Activated naive CD8-positive, alpha-beta T cell treated with anti-CD3 and anti-CD28 coated beads for 36 hours (primary cell): ENCODE data around the gene SLC16A3. TPM values are rescaled to one million over a fixed set of nuclear protein-coding genes. Genes with fewer than 3 reads are reported as not detected.
"Not testable (repeated sequence)": the region's sequence is repeated elsewhere in the genome, so short reads cannot be mapped to it uniquely, and the experiment has no call there.

ENCODE experiments used
- DNase-seq: peaks from one replicate; pipeline ENCODE4 v3.0.0; 2021
- H3K27ac Mint-ChIP-seq: one replicate; pipeline ENCODE4 v1.8.0; 2022; ENCODE audit warnings: mild to moderate bottlenecking, moderate library complexity, mixed read lengths
- H3K27me3 Mint-ChIP-seq: one replicate; pipeline ENCODE4 v1.8.0; 2022; ENCODE audit warnings: mild to moderate bottlenecking, mixed read lengths
- H3K36me3 Mint-ChIP-seq: one replicate; pipeline ENCODE4 v1.8.0; 2021; ENCODE audit warnings: mild to moderate bottlenecking, mixed read lengths
- H3K4me1 Mint-ChIP-seq: one replicate; pipeline ENCODE4 v1.8.0; 2021; ENCODE audit warnings: mixed read lengths
- H3K4me3 Mint-ChIP-seq: one replicate; pipeline ENCODE4 v1.8.0; 2022; ENCODE audit warnings: mild to moderate bottlenecking, moderate library complexity, mixed read lengths
- H3K9me3 Mint-ChIP-seq: one replicate; pipeline ENCODE4 v1.8.0; 2022; ENCODE audit warnings: mixed read lengths
- total RNA-seq, 2 experiments: library from RNA; stranded (reverse); gene quantifications; one replicate each; pipeline ENCODE4 v1.2.3, GENCODE V29; 2021

The SLC16A3 gene
- 10 to 100 TPM; 75.8 to 79.3 TPM for total RNA-seq

- peak; percentile 80 for DNase-seq
- peaks cover 5% of the 10 kb centered on the region for H3K4me1 Mint-ChIP-seq
- H3K27ac Mint-ChIP-seq = peak within 1 kb of the TSS; percentile 79
- no peaks in the 10 kb centered on the region for H3K27me3 Mint-ChIP-seq
- H3K4me3 Mint-ChIP-seq = peak within 1 kb of the TSS; percentile 87
- H3K36me3 Mint-ChIP-seq = peaks cover 8% of the 10 kb centered on the region
- H3K9me3 Mint-ChIP-seq = no peaks in the 10 kb centered on the region
Observed at GRCh38 chr17:82228842-82229697, at the start of gene SLC16A3. TSS of gene SLC16A3 (plus strand) at chr17:82229042. CDS start at chr17:82236009, 6,967 bp downstream.

- H3K27me3 Mint-ChIP-seq = no peaks in the 10 kb centered on the region
- H3K4me1 Mint-ChIP-seq = no peaks in the 10 kb centered on the region
- peaks cover 7% of the 10 kb centered on the region for H3K36me3 Mint-ChIP-seq
- H3K27ac Mint-ChIP-seq = no peak overlapping the region
- no peak for DNase-seq
- H3K4me3 Mint-ChIP-seq = no peak overlapping the region
- no peaks in the 10 kb centered on the region for H3K9me3 Mint-ChIP-seq
Observed at GRCh38 chr17:82179412-82179811, 49.4 kb upstream of the SLC16A3 start.

GRCh38 chr17:82179946-82180475, 48.8 kb upstream of the SLC16A3 start:
- H3K27me3 Mint-ChIP-seq = no peaks in the 10 kb centered on the region
- no peak overlapping the region for H3K4me3 Mint-ChIP-seq
- H3K36me3 Mint-ChIP-seq = peaks cover 7% of the 10 kb centered on the region
- no peaks in the 10 kb centered on the region for H3K9me3 Mint-ChIP-seq
- no peak for DNase-seq
- H3K4me1 Mint-ChIP-seq = no peaks in the 10 kb centered on the region
- H3K27ac Mint-ChIP-seq = no peak overlapping the region

GRCh38 chr17:82180776-82181528, 47.9 kb upstream of the SLC16A3 start:
- Mint-ChIP-seq H3K27ac (no peak overlapping the region), H3K36me3 (peaks cover 7% of the 10 kb centered on the region), H3K4me3 (no peak overlapping the region), H3K4me1 (no peaks in the 10 kb centered on the region), H3K27me3 (no peaks in the 10 kb centered on the region), H3K9me3 (no peaks in the 10 kb centered on the region)
- no peak for DNase-seq

GRCh38 chr17:82184761-82185160, 44.1 kb upstream of the SLC16A3 start:
- no peaks in the 10 kb centered on the region for H3K9me3 Mint-ChIP-seq

GRCh38 chr17:82186221-82186620, 42.6 kb upstream of the SLC16A3 start:
- peaks cover 11% of the 10 kb centered on the region for H3K36me3 Mint-ChIP-seq
- H3K27me3 Mint-ChIP-seq = no peaks in the 10 kb centered on the region
- H3K4me1 Mint-ChIP-seq = no peaks in the 10 kb centered on the region
- DNase-seq = no peak
- H3K9me3 Mint-ChIP-seq = no peaks in the 10 kb centered on the region
- H3K27ac Mint-ChIP-seq = no peak overlapping the region
- no peak overlapping the region for H3K4me3 Mint-ChIP-seq

More at GRCh38 chr17:82184761-82185160, 44.1 kb upstream of the SLC16A3 start:
- Mint-ChIP-seq H3K36me3 (peaks cover 11% of the 10 kb centered on the region), H3K27ac (no peak overlapping the region), H3K4me1 (no peaks in the 10 kb centered on the region), H3K27me3 (no peaks in the 10 kb centered on the region), H3K4me3 (no peak overlapping the region)
- no peak for DNase-seq

GRCh38 chr17:82187500-82187899, 41.3 kb upstream of the SLC16A3 start:
- H3K27me3 Mint-ChIP-seq = no peaks in the 10 kb centered on the region
- no peaks in the 10 kb centered on the region for H3K9me3 Mint-ChIP-seq
- no peaks in the 10 kb centered on the region for H3K4me1 Mint-ChIP-seq
- H3K36me3 Mint-ChIP-seq = peaks cover 11% of the 10 kb centered on the region
- no peak overlapping the region for H3K4me3 Mint-ChIP-seq
- no peak overlapping the region for H3K27ac Mint-ChIP-seq
- no peak for DNase-seq

- DNase-seq = no peak
- Mint-ChIP-seq H3K9me3 (no peaks in the 10 kb centered on the region), H3K4me1 (no peaks in the 10 kb centered on the region), H3K27me3 (no peaks in the 10 kb centered on the region), H3K36me3 (peaks cover 10% of the 10 kb centered on the region), H3K4me3 (no peak overlapping the region), H3K27ac (no peak overlapping the region)
Observed at GRCh38 chr17:82188001-82188961, 40.6 kb upstream of the SLC16A3 start.

GRCh38 chr17:82193050-82193449, 35.8 kb upstream of the SLC16A3 start:
- not testable (repeated sequence) for DNase-seq, H3K27me3 Mint-ChIP-seq, H3K27ac Mint-ChIP-seq, H3K4me3 Mint-ChIP-seq, H3K9me3 Mint-ChIP-seq, H3K4me1 Mint-ChIP-seq
- H3K36me3 Mint-ChIP-seq = peaks cover 25% of the 10 kb centered on the region

GRCh38 chr17:82193520-82194220, 35.2 kb upstream of the SLC16A3 start:
- peaks cover 29% of the 10 kb centered on the region for H3K36me3 Mint-ChIP-seq
- no peak for DNase-seq
- H3K27ac Mint-ChIP-seq = no peak overlapping the region
- no peaks in the 10 kb centered on the region for H3K27me3 Mint-ChIP-seq
- H3K4me3 Mint-ChIP-seq = no peak overlapping the region
- no peaks in the 10 kb centered on the region for H3K9me3 Mint-ChIP-seq
- H3K4me1 Mint-ChIP-seq = peaks cover 8% of the 10 kb centered on the region

GRCh38 chr17:82194765-82195164, 34.1 kb upstream of the SLC16A3 start:
- Mint-ChIP-seq H3K4me3 (no peak overlapping the region), H3K27me3 (no peaks in the 10 kb centered on the region), H3K27ac (no peak overlapping the region), H3K36me3 (peaks cover 34% of the 10 kb centered on the region), H3K9me3 (no peaks in the 10 kb centered on the region), H3K4me1 (peaks cover 14% of the 10 kb centered on the region)
- DNase-seq = no peak

GRCh38 chr17:82195675-82196672, 32.9 kb upstream of the SLC16A3 start:
- Mint-ChIP-seq H3K9me3 (no peaks in the 10 kb centered on the region), H3K27ac (no peak overlapping the region), H3K4me1 (peaks cover 26% of the 10 kb centered on the region), H3K27me3 (no peaks in the 10 kb centered on the region), H3K4me3 (no peak overlapping the region), H3K36me3 (peaks cover 35% of the 10 kb centered on the region)
- DNase-seq = no peak

GRCh38 chr17:82198092-82198491, 30.8 kb upstream of the SLC16A3 start:
- Mint-ChIP-seq H3K27ac (no peak overlapping the region), H3K36me3 (peaks cover 33% of the 10 kb centered on the region), H3K27me3 (no peaks in the 10 kb centered on the region), H3K4me1 (peaks cover 37% of the 10 kb centered on the region), H3K4me3 (no peak overlapping the region), H3K9me3 (no peaks in the 10 kb centered on the region)
- DNase-seq = no peak
